Muscle of back (tissue), 10 donors: ENCODE measurements around the gene POMP. TPM values are rescaled to one million over a fixed set of nuclear protein-coding genes. Genes with fewer than 3 reads are reported as not detected.

Experiments used
- polyA plus RNA-seq, 10 donors: library from polyadenylated mRNA; unstranded; fragments of 120-200 nt; gene quantifications; one replicate each; pipeline ENCODE4 v1.2.1, GENCODE V29; 2013; ENCODE audit not compliant: insufficient read length in 10 of 10

POMP gene
- polyA plus RNA-seq, 10 donors, result 66.3 to 78.9 (median 71.3) TPM

Other genes starting within 250 kb of the POMP start
- gene FLT1, start 164.0 kb upstream of the POMP start, polyA plus RNA-seq, result 10 to 100 TPM; 12.6 to 21.4 (median 16.7) TPM
- gene SLC46A3, start 59.8 kb downstream of the POMP start, polyA plus RNA-seq, result 1 to 10 TPM in 9 of 10 donors, under 1 TPM in 1; 0.79 to 1.9 (median 1.5) TPM
- gene MTUS2, start 161.2 kb downstream of the POMP start, polyA plus RNA-seq, result 10 to 100 TPM; 16.9 to 35.5 (median 25.8) TPM